Stimulated activated CD8-positive, alpha-beta memory T cell treated with anti-CD3 and anti-CD28 coated beads, Interleukin-15, amount 100 ng/mL, for 1 hour (primary cell): ENCODE measurements around the gene GDI2.
"Not testable (repeated sequence)": the region's sequence is repeated elsewhere in the genome, so short reads cannot be mapped to it uniquely, and the experiment has no call there.

Source experiments
- DNase-seq: peaks from one replicate; pipeline ENCODE4 v3.0.0-alpha.2; 2020; ENCODE audit warnings: low read depth

GDI2 gene

GRCh38 chr10:5782174-5782573 lies 31.1 kb downstream of the GDI2 start:
- no peak for DNase-seq

GRCh38 chr10:5779730-5780129 lies 33.5 kb downstream of the GDI2 start:
- no peak for DNase-seq

- DNase-seq, result not testable (repeated sequence)
These were observed 35.5 kb downstream of the GDI2 start for GRCh38 chr10:5777758-5778157.

- no peak for DNase-seq
These were observed 36.4 kb downstream of the GDI2 start for GRCh38 chr10:5776881-5777197.

- DNase-seq, result no peak
These were observed 36.9 kb downstream of the GDI2 start for GRCh38 chr10:5776136-5776880.

- DNase-seq, result peak; percentile 61
These were observed 37.5 kb downstream of the GDI2 start for GRCh38 chr10:5775685-5776084.

GRCh38 chr10:5774987-5775620 lies 38.1 kb downstream of the GDI2 start:
- no peak for DNase-seq

GRCh38 chr10:5766189-5766588 lies 47.0 kb downstream of the GDI2 start:
- DNase-seq, result no peak

- no peak for DNase-seq
These were observed 47.6 kb downstream of the GDI2 start for GRCh38 chr10:5765617-5766016.

- DNase-seq, result no peak
These were observed 48.6 kb downstream of the GDI2 start for GRCh38 chr10:5764422-5765297.

GRCh38 chr10:5762531-5762930 lies 50.7 kb downstream of the GDI2 start:
- DNase-seq, result no peak

- no peak for DNase-seq
These were observed 52.0 kb downstream of the GDI2 start for GRCh38 chr10:5761220-5761619.

GRCh38 chr10:5760515-5760914 lies 52.7 kb downstream of the GDI2 start:
- DNase-seq, result no peak

- DNase-seq, result no peak
These were observed 54.3 kb downstream of the GDI2 start for GRCh38 chr10:5758927-5759326.

GRCh38 chr10:5757766-5758517 lies 55.3 kb downstream of the GDI2 start:
- DNase-seq, result no peak

GRCh38 chr10:5752301-5752871 lies 60.8 kb downstream of the GDI2 start:
- no peak for DNase-seq

- no peak for DNase-seq
These were observed 61.5 kb downstream of the GDI2 start for GRCh38 chr10:5751601-5752253.

GRCh38 chr10:5748394-5748803 lies 64.8 kb downstream of the GDI2 start:
- no peak for DNase-seq

- no peak for DNase-seq
These were observed 67.0 kb downstream of the GDI2 start for GRCh38 chr10:5746197-5746596.

- no peak for DNase-seq
These were observed 68.4 kb downstream of the GDI2 start for GRCh38 chr10:5744849-5745248.

- no peak for DNase-seq
These were observed 69.5 kb downstream of the GDI2 start for GRCh38 chr10:5743736-5744135.
